HuH-7.5 (cell line): ENCODE measurements around the gene CCDC102A.

ENCODE experiments used
- DNase-seq: peaks from one replicate; pipeline ENCODE4 v3.0.0; 2011; ENCODE audit warnings: low spot score

CCDC102A gene

DNA sequence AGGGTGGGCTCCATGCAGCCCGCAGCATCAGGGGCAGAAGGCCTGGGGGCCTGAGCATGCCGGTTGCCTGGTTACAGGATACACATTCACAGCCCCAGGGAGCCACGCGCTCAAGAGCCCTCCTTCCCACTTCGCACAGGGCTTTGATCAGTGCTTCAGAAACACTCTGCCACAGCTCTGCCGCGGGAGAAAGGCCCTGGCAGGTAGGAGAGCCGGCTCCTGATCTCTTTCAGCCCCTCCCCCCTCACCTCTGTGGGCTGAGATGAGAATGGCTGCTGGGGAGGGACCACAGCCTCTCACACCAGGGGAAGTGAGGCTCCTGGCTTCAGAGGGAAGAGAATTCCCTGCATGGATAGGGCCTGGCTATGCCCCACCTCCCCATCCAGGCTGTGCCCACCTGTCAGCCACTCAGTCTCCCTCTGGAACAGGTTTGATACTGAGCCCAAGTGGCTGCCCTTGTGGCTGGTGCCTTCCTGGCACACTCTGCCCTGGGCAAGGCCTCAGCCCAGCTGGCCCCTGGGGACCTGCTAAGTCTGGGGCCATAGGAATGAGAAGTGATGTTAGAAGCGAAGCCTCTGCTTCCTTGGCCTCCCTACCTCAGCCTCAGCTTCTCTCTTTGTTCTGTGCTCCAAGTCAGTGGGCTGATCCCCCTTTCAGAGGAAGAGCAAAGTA is 58.7 kb downstream of the CCDC102A start:
- no peak for DNase-seq

DNA sequence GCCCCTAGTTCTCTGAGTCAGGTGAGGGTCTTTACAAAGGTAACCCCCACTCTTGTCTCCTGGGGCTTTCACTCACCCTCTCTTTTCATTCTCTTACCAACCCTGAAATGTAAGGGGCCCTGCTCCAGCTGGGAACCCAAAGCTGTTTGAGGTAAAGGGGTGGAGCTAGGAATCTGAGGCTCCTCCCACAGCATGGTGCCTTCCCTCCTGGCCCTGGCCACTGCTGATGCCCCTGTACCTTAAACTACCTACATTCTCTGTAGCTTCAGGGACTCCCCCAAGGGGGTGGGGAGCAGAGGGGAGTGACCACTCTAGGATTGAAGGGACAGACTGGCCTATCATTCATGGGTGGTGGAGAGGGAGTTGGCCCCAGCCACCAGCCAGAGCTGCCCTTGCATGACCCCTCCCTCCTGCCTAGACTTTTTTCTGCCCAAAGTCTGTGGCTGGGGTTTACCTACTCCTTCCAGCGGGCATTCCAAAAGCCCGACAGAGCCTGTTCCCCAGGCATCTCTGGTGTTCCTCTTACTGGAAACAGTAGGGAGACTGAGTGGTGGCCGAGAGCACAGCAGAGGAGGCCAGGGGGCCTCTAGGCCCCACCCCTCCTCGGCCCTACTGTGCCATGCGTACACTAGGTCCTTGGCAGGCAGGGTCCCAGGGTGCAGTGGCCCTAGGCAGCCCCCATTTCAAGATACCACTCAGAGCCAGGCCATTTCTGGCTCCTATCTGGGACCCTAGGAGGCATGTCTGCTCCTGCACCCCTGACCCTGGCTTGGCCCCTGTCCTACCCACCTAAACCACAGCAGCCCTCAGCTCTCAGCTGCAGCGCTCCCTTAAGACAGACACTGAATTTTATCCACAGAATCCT is 59.6 kb downstream of the CCDC102A start:
- DNase-seq, result no peak

DNA sequence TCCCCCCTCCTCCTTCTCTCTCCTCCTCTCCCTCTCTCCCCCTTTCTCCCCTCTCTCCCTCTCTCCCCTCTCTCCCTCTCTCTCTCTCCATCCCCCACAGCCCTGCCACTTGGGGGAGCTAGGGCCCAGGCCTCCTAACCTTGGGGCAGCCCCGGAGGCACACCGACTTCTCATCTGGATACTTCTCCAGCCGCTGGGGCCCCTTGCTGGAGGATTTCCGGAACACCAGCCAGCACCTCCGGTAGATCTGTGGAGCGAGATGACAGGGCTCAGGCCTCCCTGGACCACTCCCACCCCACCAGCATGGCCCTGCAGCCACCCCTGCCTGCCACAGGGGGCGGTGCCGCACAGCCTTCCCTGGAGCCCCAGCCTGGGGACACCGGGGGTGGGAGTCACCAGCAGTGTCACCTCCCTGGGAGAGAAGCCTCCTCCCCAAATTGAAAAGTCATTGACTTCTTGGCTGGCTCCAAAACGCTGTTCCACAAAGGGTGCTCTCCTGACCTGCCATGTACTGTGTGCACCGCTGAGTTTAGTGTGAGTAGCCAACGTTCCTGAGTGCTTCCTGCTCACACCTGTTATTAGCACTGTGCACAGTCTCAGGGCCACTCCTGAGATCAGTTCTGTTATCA is 60.5 kb downstream of the CCDC102A start:
- no peak for DNase-seq

DNA sequence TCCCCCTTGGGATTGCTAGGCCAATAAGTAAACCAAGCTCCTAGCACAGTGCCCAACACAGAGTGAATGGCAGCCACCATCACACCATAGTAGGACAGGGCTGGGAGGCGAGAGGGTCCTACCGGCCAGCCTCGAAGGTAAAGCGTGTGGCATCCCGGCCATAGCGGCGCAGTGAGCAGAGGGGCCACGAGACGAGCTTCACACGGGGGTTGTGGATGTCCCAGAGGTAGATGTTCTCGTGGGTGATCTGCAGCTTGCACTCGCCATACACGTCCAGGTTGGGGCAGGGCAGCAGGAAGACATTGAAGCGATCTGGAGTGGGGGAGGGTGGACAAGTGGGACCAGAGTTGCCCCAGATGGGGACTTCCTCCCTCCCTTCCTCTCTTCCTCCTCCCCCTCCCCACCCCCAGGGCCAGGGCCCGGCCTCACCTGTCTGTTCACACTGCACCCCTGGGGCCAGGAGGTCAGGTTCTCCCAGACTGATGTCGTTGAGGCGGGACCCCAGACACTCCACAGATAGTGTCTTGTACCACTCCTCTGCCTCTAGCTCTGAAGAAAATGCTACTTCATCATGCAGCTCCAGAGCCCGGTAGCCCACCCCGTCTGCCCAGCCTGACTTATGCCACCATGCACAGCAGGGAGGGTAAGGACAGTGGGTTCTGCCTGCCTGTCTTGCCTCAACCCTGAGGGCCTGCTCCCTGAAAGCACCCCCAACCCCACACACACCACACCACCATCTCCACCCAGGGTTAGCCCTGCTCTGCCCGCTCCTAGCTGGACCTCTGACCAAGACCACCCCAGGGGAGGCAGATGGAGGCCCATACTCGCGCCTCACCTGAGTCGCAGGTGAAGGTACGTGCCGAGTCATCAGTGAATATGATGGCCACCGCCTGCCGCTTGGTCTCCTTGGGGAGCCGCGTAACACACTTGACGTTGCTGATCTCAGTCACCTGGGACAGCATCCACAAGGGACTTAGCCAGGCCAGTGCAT is 61.4 kb downstream of the CCDC102A start:
- DNase-seq, result no peak

DNA sequence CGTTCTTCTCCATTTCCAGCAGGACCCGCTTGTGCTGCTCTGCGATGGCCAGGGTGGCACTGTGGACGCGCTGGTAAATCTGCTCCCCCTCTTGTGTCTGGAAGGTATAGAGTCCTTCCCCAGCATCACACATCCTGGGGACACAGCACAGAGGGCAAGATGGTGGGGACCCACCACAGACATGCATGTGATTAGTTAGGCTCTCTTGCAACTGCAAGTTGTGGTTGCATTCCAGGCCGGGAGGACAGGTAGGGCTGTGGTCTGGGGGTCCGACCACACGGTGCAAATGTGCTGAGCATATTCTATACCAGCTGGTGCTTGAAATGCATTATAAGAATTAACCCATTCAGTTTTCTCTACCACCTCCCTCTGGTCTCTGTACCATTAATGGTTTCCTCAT is 62.5 kb downstream of the CCDC102A start:
- DNase-seq, result no peak

DNA sequence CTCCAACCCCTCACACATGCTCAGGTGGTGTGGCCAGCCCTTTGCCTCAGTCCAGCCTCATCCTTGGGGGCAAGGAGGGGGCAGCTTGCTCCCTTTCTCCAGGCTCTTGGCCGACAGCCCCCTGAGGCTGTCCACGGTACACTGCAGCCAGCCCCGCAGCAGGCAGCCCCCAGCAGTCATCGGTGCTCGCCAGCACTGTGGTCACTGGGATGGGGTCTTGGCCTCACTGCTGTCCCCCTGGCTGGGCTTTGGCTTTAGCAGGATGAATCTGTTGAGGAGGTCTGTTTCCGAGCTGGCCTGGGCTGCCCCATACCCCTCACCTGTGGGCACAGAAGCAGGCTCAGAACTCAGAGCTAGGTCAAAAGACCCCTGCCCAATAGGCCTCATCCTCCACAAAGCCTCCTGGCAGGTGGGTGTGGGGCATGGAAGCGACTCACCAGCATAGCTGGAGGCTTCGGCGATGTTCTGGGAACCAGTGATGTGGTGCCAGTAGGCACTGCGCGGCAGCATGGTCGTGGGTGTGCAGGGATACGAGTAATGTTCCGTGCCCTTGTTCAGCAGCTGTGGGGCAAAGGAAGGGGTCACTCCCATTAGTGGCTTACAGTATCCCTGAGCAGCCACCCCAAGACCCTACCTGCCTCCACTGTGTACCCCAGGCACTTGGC is 63.1 kb downstream of the CCDC102A start:
- DNase-seq, result no peak

DNA sequence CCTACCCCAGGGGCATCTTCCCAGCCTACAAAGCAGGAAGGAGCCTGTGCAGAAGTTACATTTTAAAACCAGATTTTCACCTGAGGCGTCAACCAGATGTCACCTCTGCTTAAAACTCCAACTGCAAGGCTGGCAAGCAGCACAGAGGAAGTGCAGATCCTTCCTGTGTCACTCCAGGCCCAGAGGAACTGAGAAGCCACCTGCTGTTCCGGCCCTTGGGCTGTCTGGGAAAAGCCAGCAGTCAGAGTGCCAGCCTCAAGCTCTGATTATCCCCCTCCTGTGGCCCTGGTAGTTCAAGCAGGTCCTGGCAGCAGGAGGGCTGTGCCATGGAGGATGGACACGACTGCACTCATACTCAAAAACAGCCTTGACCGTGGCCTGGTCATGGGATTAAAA is 63.7 kb downstream of the CCDC102A start:
- no peak for DNase-seq

DNA sequence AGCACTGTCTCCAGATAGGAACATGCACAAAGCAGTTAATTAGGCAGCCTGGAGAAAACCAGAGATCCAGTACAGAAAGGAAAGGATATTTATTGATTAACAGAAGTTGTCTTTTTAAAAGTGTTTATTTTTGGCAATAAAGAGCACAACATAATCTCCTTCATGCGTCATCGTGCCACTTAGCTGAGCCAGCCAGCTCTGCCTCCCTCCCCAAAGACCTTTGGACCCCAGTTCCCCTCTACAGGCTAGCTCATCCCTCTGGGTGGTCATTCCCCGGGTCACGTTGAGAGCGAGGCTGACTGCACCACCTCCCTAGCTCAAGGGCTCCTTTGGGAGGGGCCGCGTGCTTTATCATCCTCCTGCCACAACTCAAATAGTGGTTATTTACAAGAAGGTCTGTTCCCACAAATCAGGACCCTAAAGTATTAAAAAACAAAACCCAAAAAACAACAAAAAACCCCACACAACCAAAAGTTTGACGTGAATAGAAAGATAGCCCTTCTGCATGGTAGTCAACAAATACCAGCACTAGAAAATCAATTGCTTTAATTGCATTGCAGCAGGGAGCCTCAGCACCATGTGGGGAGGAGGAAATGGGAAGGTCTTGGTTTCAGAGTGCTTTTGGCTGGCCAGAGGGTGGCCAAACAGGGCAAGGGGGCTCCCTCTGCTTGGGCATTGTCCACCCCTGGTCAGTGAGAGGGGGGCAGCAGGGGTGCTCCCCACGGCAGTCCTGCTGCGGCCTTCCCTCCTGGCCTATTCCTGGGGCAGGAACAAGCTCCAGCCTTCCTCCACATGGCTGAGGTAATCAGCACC is 64.3 kb downstream of the CCDC102A start:
- DNase-seq, result peak; percentile 92

DNA sequence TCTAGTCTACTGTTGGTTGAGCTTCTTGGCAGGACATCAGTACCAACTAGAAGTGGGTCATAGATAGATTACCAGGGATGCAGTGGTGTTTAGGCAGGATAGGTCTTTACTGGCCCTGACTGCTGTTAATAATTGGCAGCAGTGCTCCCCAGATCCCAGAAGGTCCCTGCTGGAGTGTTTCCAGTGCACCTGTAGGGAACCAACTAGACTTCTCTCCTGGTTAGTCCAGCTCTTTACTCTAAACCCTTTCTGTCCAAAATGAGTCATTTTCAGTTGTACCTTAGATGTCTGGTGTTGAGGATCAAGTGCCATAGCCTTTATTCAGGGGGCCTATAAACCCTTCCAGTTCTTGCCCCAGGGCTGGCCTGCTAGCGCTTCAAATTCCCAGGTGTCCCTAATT is 65.2 kb downstream of the CCDC102A start:
- no peak for DNase-seq

DNA sequence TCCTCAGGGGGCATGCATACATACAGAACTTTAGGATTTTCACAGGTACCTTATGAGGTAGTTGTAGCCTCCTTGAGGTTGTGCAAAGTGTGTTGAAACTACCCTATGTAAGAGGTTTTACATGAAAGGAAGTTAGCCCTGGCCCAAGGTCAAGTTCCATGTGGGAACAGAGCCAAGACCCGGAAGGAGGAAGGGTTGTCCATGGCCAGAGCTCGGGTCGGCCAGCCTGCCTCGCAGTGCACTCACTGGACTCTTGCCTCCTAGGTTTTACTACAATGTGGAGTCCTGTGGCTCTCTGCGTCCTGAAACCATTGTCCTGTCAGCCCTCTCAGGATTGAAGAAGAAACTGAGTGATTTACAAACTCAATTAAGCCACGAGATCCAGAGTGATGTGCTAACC is 65.7 kb downstream of the CCDC102A start:
- no peak for DNase-seq

DNA sequence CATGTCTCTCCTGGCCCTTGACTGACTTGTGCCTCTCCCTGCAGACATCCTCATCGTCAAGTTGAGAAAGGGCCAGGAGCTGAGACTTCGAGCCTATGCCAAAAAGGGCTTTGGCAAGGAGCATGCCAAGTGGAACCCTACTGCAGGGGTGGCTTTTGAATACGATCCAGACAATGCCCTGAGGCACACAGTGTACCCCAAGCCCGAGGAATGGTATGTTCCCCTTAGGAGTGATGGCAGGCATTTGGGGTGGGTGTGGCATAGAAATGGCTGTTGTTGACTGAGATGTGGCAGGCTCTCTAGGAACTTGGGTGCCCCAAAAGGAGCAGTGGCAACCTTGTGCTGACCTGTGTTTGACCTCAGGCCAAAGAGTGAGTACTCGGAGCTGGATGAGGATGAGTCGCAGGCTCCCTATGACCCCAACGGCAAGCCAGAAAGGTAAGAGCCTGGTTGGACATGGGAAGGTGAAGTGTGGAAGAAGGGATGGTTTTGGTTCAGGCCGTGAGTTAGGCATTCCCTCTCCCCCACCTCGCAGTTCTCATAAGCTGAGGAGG is 66.4 kb downstream of the CCDC102A start:
- DNase-seq, result no peak

DNA sequence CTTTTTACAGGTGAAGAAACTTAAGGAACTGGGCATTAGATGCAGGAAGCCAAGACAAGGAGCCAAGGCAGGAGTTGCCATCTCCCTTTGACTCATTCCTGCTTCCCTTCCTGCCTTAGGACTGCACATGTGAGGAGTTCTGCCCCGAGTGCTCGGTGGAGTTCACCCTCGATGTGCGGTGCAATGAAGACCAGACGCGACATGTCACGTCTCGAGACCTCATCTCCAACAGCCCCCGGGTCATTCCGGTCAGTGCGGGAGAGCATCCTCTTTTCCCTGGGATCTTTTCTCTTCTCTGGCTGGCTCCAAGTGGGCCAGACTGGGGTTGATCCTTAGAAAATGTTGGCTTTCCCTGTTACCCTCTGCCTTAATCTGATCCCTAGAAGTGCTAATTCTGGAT is 67.3 kb downstream of the CCDC102A start:
- DNase-seq, result no peak

DNA sequence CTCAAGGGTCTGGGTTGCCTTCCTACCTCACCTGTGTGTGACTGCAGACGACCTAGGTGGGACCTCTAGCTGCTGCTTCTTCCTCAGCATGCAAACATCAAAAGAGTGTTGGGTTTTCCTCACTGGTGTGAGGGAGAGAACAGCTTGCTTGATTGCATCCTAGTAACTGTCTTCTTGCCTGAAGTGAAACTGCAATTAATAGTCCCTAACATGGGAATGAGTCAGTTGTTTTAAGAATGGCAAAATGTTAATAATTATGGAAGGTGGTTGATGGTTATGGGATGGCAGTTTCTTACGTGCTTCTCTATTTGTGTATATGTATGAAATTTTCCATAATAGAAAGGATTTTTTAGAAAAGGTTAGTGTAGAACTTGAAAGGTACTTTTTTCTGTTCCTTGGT is 68.0 kb downstream of the CCDC102A start:
- no peak for DNase-seq

DNA sequence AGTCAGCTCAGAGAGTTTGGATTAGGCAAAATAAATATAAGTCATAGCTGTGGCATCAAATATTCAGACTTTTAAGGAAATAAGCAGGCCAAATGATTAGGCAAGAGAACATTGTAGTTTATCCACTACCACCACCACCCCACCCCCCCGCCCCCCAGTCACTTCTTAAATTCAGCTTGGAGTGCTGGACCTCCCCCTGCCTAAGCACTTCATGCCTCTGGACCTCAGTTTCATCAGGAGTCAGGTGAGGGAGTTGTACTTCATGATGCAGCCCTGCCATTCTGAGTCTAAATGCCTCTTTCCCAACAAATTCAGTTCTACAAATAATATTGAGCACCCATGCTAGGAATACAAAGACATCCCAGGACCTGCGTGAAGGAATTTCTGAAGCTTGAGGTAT is 71.8 kb downstream of the CCDC102A start:
- no peak for DNase-seq

DNA sequence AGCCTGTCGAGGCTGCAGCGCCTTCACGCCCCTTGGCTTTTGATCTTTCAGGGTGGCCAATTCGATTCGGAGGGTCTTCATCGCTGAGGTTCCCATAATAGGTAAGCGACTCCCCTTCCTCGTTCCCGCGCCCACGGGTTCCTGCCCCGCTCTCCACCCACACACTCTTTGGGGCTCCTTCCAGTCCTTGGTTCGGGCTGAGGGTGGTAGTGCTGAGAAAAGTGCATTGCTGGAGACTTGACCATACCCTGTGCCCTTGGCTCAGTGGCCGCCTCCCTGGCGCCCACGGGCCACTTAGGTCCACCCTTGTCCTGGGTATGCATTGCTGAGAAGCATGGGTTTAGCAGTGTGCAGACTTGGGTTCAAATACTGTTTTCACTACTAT is 73.4 kb downstream of the CCDC102A start:
- no peak for DNase-seq

DNA sequence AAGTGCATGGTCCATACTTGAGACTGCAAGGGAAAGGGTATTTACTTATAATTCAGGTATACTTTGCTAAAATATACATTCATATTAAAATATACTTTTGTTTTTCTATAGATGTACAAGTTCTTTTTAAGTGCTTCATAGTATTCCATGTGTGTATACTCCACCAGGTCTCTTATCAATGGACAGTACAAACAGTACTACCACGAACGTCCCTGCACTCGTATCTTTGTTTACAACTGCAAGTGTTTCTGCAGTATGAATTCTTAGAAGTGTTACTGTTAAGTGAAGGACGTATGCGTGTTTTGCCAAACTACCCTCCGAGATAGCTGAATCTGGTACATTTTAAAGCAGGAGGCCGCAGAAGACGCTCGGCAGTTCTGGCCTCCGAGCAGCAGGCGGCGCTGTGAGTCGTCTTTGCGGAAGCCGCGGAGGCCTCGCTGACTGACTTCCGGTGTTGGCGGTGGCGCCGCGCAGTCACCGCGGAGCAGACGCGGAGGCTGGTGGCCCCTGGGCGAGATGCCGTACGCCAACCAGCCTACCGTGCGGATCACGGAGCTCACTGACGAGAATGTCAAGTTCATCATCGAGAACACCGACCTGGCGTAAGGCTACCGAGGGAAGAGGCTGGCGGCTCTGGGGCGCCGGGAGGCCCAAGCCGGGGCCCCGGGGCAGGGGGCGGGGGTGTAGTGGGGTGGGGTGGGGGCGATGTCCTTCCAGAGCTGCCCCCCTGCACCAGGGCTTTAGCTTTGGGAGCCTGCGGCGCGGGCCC is 74.0 kb downstream of the CCDC102A start, which contains the start of gene POLR2C:
Gene POLR2C, plus strand, starts transcription at position 471 of the 769 bp plus-strand sequence. Its CDS starts 46 bp downstream, at position 517.
- DNase-seq, result peak; percentile 62
